Spleen (tissue), 11 donors: ENCODE measurements around the gene PDE4D. TPM values are rescaled to one million over a fixed set of nuclear protein-coding genes. Genes with fewer than 3 reads are reported as not detected.

Experiments
- DNase-seq: peaks from one replicate; pipeline ENCODE4 v3.0.0-alpha.2; 2020
- H3K27ac ChIP-seq, 8 donors: fragments of 200-600 bp; sonication (generic) in 7 of 8; 1 replicate in 4 of 8; 2 replicates in 4 of 8; pipeline versions ENCODE4 v1.5.0 to v1.8.0; 2016 to 2021; ENCODE audit warnings: inconsistent platforms in 4 of 8, mild to moderate bottlenecking in 4 of 8, moderate library complexity in 1 of 8
- H3K27me3 ChIP-seq, 7 donors: fragments of 200-600 bp; sonication (generic) in 6 of 7; replicated peaks in 1 of 7; 1 replicate in 4 of 7; 2 replicates in 3 of 7; pipeline versions ENCODE4 v1.5.0 to v1.8.0; 2016 to 2021; ENCODE audit warnings: inconsistent platforms in 3 of 7, mild to moderate bottlenecking in 1 of 7
- H3K36me3 ChIP-seq, 6 donors: fragments of 200-600 bp; sonication (generic) in 5 of 6; 1 replicate in 4 of 6; 2 replicates in 2 of 6; pipeline versions ENCODE4 v1.5.0 to v1.8.0; 2016 to 2021; ENCODE audit warnings: inconsistent platforms in 2 of 6
- H3K4me1 ChIP-seq, 6 donors: fragments of 200-600 bp; sonication (generic) in 5 of 6; 1 replicate in 3 of 6; 2 replicates in 3 of 6; pipeline versions ENCODE4 v1.5.0 to v1.8.0; 2016 to 2021; ENCODE audit warnings: inconsistent platforms in 3 of 6
- H3K4me3 ChIP-seq, 8 donors: fragments of 200-600 bp; sonication (generic) in 7 of 8; 1 replicate in 4 of 8; 2 replicates in 4 of 8; pipeline versions ENCODE4 v1.5.0 to v1.8.0; 2016 to 2021; ENCODE audit warnings: inconsistent platforms in 4 of 8, mild to moderate bottlenecking in 4 of 8, moderate library complexity in 2 of 8
- H3K9me3 ChIP-seq, 8 donors: fragments of 200-600 bp; sonication (generic) in 7 of 8; 1 replicate in 4 of 8; 2 replicates in 4 of 8; pipeline versions ENCODE4 v1.5.0 to v1.8.0; 2016 to 2021; ENCODE audit warnings: inconsistent platforms in 4 of 8
- CTCF ChIP-seq, 11 experiments: fragments of 200-600 bp in 7 of 11; fragments of 450-650 bp in 4 of 11; sonication (generic) in 4 of 11; IDR thresholded peaks in 8 of 11; conservative IDR thresholded peaks in 3 of 11; 1 replicate in 7 of 11; 2 replicates in 4 of 11; pipeline versions ENCODE4 v1.4.0 to v1.8.0; 2016 to 2021; ENCODE audit warnings: antibody characterized with exemption in 11 of 11, inconsistent platforms in 4 of 11, mild to moderate bottlenecking in 1 of 11
- POLR2A ChIP-seq, 3 donors: fragments of 450-650 bp; IDR thresholded peaks; one replicate each; pipeline ENCODE4 v1.5.1; 2017; ENCODE audit warnings: antibody characterized with exemption in 3 of 3, mild to moderate bottlenecking in 1 of 3
- POLR2AphosphoS5 ChIP-seq, 3 donors: sonication (generic); formaldehyde crosslinking; IDR thresholded peaks; one replicate each; pipeline ENCODE4 v1.5.1; 2017; ENCODE audit warnings: antibody characterized with exemption in 3 of 3
- WGBS, 5 donors: extraction: QIAGEN DNeasy Blood & Tissue Kit in 3 of 5; methylation state at CpG; one replicate each; pipeline versions ENCODE4 v1.1.5 to v1.1.7; 2013 to 2018; 5-methylcytosine and 5-hydroxymethylcytosine counted together
- intact Hi-C: fragments of 100-400 bp; cut with DNase I; formaldehyde crosslinking; loops from one replicate; pipeline ENCODE4 v1.15.0; 2023; ENCODE audit warnings: low total_unique reads
- polyA plus RNA-seq, 3 donors: library from polyadenylated mRNA; stranded (reverse); fragments of 200-250 nt; gene quantifications; one replicate each; pipeline ENCODE4 v1.2.1, GENCODE V29; 2013
- total RNA-seq, 7 donors: library from RNA; depleted of rRNA in 3 of 7; stranded (reverse); fragments of >200 nt in 3 of 7; fragmentation: NEBNext Ultra II Directional in 4 of 7; extraction: Animal tissue kit (Norgen Biotek cat#: 25700) in 4 of 7; gene quantifications; one replicate each; pipeline versions ENCODE4 v1.1.0 to v1.2.1, GENCODE V29; 2016 to 2021
- donor health status: healthy with polysubstance abuse.
- donor health status: DM: no; HTN: no; CAD: no; lungs with moderate emphysema.
- donor health status: DM: no; HTN: no; CAD: no.
- donor health status: Bipolar disorder and iron deficiency.
- donor health status: healthy.
- donor health status: DM: no; HTN: no; CAD: no.
- donor health status: DM: yes; HTN: yes; CAD: no.

Gene PDE4D
- total and polyA plus RNA-seq, 10 donors, result 0.88 to 51.8 (median 18.2) TPM

GRCh38 chr5:59097712-59098111, 795.8 kb downstream of the PDE4D start:
- TF ChIP-seq POLR2AphosphoS5 (IDR thresholded peaks at IDR 0.05), result no peak
- no peak for TF ChIP-seq POLR2A (IDR thresholded peaks at IDR 0.05)
- no peak for TF ChIP-seq CTCF (IDR thresholded peaks at IDR 0.05 in 8 of 11, conservative IDR thresholded peaks at IDR 0.05 in 3 of 11)
- Histone ChIP-seq H3K9me3 (no peaks in the 10 kb centered on the region), H3K4me1 (peaks cover 0 to 3% (median 0%) of the 10 kb centered on the region in 6 donors), H3K36me3 (no peaks in the 10 kb centered on the region), H3K27me3 (no peaks in the 10 kb centered on the region), H3K4me3 (no peak overlapping the region), H3K27ac (no peak overlapping the region)
- no peak for DNase-seq
- intact Hi-C loops, result no loop called here

GRCh38 chr5:59097116-59097515, 796.4 kb downstream of the PDE4D start:
- no peak overlapping the region for H3K4me3 ChIP-seq
- H3K27me3 ChIP-seq, result no peaks in the 10 kb centered on the region
- intact Hi-C loops, result no loop called here
- no peak overlapping the region for H3K27ac ChIP-seq
- no peak for DNase-seq
- H3K4me1 ChIP-seq, result peaks cover 0 to 3% (median 0%) of the 10 kb centered on the region in 6 donors
- 56 to 86% (median 75%) methylated on average over 3 of the region's 3 CpGs for WGBS, 5 donors
- no peaks in the 10 kb centered on the region for H3K36me3 ChIP-seq
- TF ChIP-seq POLR2A (IDR thresholded peaks at IDR 0.05) (no peak), CTCF (IDR thresholded peaks at IDR 0.05 in 8 of 11, conservative IDR thresholded peaks at IDR 0.05 in 3 of 11) (no peak), POLR2AphosphoS5 (IDR thresholded peaks at IDR 0.05) (no peak)
- H3K9me3 ChIP-seq, result no peaks in the 10 kb centered on the region

- H3K4me1 ChIP-seq, result peaks cover 0 to 3% (median 0%) of the 10 kb centered on the region in 6 donors
- no peak for TF ChIP-seq CTCF (IDR thresholded peaks at IDR 0.05 in 8 of 11, conservative IDR thresholded peaks at IDR 0.05 in 3 of 11)
- no peak for TF ChIP-seq POLR2AphosphoS5 (IDR thresholded peaks at IDR 0.05)
- no peak for TF ChIP-seq POLR2A (IDR thresholded peaks at IDR 0.05)
- H3K27ac ChIP-seq, result peak overlapping the region in 5 of 8 donors; percentile 11 to 54 (median 24)
- intact Hi-C loops, result no loop called here
- no peak overlapping the region for H3K4me3 ChIP-seq
- no peaks in the 10 kb centered on the region for H3K9me3 ChIP-seq
- 37 to 79% (median 58%) methylated on average over 1 of the region's 1 CpG for WGBS, 5 donors
- no peak for DNase-seq
- no peaks in the 10 kb centered on the region for H3K36me3 ChIP-seq
- H3K27me3 ChIP-seq, result no peaks in the 10 kb centered on the region
Observed at GRCh38 chr5:59095480-59095879, 798.0 kb downstream of the PDE4D start.

GRCh38 chr5:59094864-59095263, 798.7 kb downstream of the PDE4D start:
- intact Hi-C loops, result no loop called here
- Histone ChIP-seq H3K4me3 (no peak overlapping the region), H3K9me3 (no peaks in the 10 kb centered on the region), H3K36me3 (no peaks in the 10 kb centered on the region), H3K27ac (peak overlapping the region in 3 of 8 donors; percentile 24 to 54 (median 52)), H3K4me1 (peaks cover 0 to 3% (median 0%) of the 10 kb centered on the region in 6 donors), H3K27me3 (no peaks in the 10 kb centered on the region)
- whole genome bisulfite sequencing, 5 donors, result 67 to 80% (median 68%) methylated on average over 2 of the region's 2 CpGs
- TF ChIP-seq POLR2AphosphoS5 (IDR thresholded peaks at IDR 0.05) (no peak), POLR2A (IDR thresholded peaks at IDR 0.05) (no peak), CTCF (IDR thresholded peaks at IDR 0.05 in 8 of 11, conservative IDR thresholded peaks at IDR 0.05 in 3 of 11) (no peak)
- DNase-seq, result no peak
